WTC11 (cell line): ENCODE measurements around the gene TSPAN4.

Source experiments
- ATF1 ChIP-seq: sonication (generic); formaldehyde crosslinking; IDR thresholded peaks from 2 replicates; pipeline ENCODE4 v1.8.1; 2023; ENCODE audit warnings: mild to moderate bottlenecking, moderate library complexity, missing genetic modification reagents
- CBFB ChIP-seq: sonication (generic); formaldehyde crosslinking; IDR thresholded peaks from 2 replicates; pipeline ENCODE4 v1.8.1; 2022; ENCODE audit warnings: mild to moderate bottlenecking, low read depth, missing genetic modification reagents
- CTCF ChIP-seq: fragments of 200-600 bp; IDR thresholded peaks from 2 replicates; pipeline ENCODE4 v1.8.0; 2022; ENCODE audit warnings: antibody characterized with exemption
- E2F5 ChIP-seq: sonication (generic); formaldehyde crosslinking; IDR thresholded peaks from 2 replicates; pipeline ENCODE4 v1.8.1; 2022; ENCODE audit warnings: mild to moderate bottlenecking, moderate library complexity, missing genetic modification reagents
- ETV6 ChIP-seq: sonication (generic); formaldehyde crosslinking; IDR thresholded peaks from 2 replicates; pipeline ENCODE4 v1.8.1; 2022; ENCODE audit warnings: mild to moderate bottlenecking, missing genetic modification reagents
- FOXP4 ChIP-seq: sonication (generic); formaldehyde crosslinking; IDR thresholded peaks from 2 replicates; pipeline ENCODE4 v1.8.0; 2022; ENCODE audit warnings: mild to moderate bottlenecking, missing genetic modification reagents
- SOX15 ChIP-seq: fragments of 250-450 bp; sonication (Bioruptor Pico); IDR thresholded peaks from 2 replicates; pipeline ENCODE4 v1.9.0; 2021; ENCODE audit warnings: mild to moderate bottlenecking
- SP1 ChIP-seq: sonication (generic); formaldehyde crosslinking; conservative IDR thresholded peaks from 2 replicates; pipeline ENCODE4 v1.8.1; 2022; ENCODE audit warnings: missing genetic modification reagents
- TEAD4 ChIP-seq: sonication (generic); formaldehyde crosslinking; IDR thresholded peaks from 2 replicates; pipeline ENCODE4 v1.8.0; 2022; ENCODE audit warnings: mild to moderate bottlenecking, missing genetic modification reagents
- ZNF416 ChIP-seq: fragments of 250-450 bp; sonication (Bioruptor Pico); IDR thresholded peaks from 2 replicates; pipeline ENCODE4 v1.9.0; 2021; ENCODE audit warnings: mild to moderate bottlenecking, inconsistent platforms
- TF ChIP-seq, protein P1 (sequence below): fragments of 250-450 bp; sonication (Bioruptor Pico); IDR thresholded peaks from 2 replicates; pipeline ENCODE4 v1.8.0; 2021; ENCODE audit warnings: mild to moderate bottlenecking
- TF ChIP-seq, protein P2 (sequence below): sonication (generic); formaldehyde crosslinking; IDR thresholded peaks from 2 replicates; pipeline ENCODE4 v1.8.1; 2023; ENCODE audit warnings: mild to moderate bottlenecking, moderate library complexity, missing genetic modification reagents
- TF ChIP-seq, protein P3 (sequence below): sonication (generic); formaldehyde crosslinking; IDR thresholded peaks from 2 replicates; pipeline ENCODE4 v1.8.1; 2022; ENCODE audit warnings: low read depth, mild to moderate bottlenecking, moderate library complexity, missing genetic modification reagents, borderline replicate concordance

DNA sequence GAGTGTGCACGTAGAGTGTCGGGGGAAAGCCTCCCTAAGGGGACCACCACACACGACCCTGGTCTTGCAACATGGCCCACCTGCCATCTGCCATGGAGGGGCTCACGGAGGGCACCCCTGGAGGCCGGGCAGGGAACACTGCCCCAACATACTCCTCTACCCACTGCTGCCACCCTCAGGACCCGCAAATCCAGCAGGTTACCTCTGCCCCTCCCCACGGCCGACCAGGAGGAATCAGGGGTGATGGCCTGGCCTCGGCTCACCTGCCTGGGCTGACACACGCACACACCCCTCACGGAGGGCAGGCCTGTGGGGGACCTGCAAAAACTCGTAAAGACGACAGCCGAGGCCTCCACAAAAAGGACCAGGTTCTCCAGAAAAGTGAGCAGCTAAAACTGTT lies 37.8 kb downstream of the TSPAN4 start:
- no peak for TF ChIP-seq CTCF
- no peak for TF ChIP-seq SP1 (CRISPR knock-in tag)
- no peak for TF ChIP-seq CBFB
- TF ChIP-seq, protein P1, sequence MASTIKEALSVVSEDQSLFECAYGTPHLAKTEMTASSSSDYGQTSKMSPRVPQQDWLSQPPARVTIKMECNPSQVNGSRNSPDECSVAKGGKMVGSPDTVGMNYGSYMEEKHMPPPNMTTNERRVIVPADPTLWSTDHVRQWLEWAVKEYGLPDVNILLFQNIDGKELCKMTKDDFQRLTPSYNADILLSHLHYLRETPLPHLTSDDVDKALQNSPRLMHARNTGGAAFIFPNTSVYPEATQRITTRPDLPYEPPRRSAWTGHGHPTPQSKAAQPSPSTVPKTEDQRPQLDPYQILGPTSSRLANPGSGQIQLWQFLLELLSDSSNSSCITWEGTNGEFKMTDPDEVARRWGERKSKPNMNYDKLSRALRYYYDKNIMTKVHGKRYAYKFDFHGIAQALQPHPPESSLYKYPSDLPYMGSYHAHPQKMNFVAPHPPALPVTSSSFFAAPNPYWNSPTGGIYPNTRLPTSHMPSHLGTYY = no peak
- no peak for TF ChIP-seq ZNF416 (CRISPR knock-in tag)
- no peak for TF ChIP-seq TEAD4 (CRISPR knock-in tag)
- no peak for TF ChIP-seq ATF1 (CRISPR knock-in tag)
- TF ChIP-seq SOX15 (CRISPR knock-in tag) = no peak
- no peak for TF ChIP-seq ETV6 (CRISPR knock-in tag)
- TF ChIP-seq E2F5 (CRISPR knock-in tag) = no peak
- no peak for TF ChIP-seq FOXP4 (CRISPR knock-in tag)
- TF ChIP-seq, protein P2, sequence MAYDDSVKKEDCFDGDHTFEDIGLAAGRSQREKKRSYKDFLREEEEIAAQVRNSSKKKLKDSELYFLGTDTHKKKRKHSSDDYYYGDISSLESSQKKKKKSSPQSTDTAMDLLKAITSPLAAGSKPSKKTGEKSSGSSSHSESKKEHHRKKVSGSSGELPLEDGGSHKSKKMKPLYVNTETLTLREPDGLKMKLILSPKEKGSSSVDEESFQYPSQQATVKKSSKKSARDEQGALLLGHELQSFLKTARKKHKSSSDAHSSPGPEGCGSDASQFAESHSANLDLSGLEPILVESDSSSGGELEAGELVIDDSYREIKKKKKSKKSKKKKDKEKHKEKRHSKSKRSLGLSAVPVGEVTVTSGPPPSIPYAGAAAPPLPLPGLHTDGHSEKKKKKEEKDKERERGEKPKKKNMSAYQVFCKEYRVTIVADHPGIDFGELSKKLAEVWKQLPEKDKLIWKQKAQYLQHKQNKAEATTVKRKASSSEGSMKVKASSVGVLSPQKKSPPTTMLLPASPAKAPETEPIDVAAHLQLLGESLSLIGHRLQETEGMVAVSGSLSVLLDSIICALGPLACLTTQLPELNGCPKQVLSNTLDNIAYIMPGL (CRISPR knock-in tag) = no peak
- TF ChIP-seq, protein P3, sequence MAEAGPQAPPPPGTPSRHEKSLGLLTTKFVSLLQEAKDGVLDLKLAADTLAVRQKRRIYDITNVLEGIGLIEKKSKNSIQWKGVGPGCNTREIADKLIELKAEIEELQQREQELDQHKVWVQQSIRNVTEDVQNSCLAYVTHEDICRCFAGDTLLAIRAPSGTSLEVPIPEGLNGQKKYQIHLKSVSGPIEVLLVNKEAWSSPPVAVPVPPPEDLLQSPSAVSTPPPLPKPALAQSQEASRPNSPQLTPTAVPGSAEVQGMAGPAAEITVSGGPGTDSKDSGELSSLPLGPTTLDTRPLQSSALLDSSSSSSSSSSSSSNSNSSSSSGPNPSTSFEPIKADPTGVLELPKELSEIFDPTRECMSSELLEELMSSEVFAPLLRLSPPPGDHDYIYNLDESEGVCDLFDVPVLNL (CRISPR knock-in tag) = no peak
